OCI-LY7 (cell line): ENCODE measurements around the gene ATPAF2.

Source experiments
- EZH2phosphoT487 ChIP-seq: fragments of 200-600 bp; sonication (generic); IDR thresholded peaks from 2 replicates; pipeline ENCODE4 v1.6.1; 2018; ENCODE audit warnings: low read depth, borderline replicate concordance, mild to moderate bottlenecking, mixed run types, antibody characterized with exemption, low read length, moderate library complexity, mixed read lengths
- TF ChIP-seq, protein P1 (sequence below): fragments of 200-600 bp; sonication (generic); conservative IDR thresholded peaks from 2 replicates; pipeline ENCODE4 v1.5.1; 2014; ENCODE audit warnings: mild to moderate bottlenecking, antibody characterized with exemption, low read length, moderate library complexity, mixed read lengths

DNA sequence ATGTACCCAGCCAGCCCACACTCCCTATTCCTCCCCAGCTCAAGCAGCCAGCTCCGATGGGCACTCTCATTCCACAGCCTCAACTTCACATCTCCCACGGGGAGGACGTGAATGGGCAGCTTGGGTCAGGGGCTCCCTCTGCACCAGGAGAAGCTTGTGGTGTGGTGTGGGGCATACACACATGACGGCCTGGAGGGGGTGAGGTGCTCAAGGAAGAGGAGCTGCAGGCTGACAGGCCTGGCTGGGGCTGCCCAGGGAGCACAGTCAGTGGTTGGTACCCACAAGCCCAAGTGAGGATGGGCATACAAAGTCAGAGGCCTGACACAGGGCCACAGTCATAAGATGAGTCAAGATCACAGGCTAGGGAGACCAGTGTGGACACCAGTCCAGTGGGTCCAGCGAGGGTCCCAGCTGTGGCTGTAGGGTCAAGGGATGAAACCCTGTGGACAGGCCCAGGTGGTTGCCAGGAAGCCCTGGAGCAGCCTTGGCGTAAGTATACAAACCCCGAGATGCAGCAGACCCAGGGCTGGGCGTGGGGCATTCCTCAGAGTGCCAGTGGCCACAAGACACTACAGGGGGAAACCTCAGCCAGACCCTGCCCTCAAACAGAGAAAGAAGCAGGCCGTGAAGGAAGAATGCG, 61.9 kb downstream of the ATPAF2 start:
- TF ChIP-seq, protein P1, sequence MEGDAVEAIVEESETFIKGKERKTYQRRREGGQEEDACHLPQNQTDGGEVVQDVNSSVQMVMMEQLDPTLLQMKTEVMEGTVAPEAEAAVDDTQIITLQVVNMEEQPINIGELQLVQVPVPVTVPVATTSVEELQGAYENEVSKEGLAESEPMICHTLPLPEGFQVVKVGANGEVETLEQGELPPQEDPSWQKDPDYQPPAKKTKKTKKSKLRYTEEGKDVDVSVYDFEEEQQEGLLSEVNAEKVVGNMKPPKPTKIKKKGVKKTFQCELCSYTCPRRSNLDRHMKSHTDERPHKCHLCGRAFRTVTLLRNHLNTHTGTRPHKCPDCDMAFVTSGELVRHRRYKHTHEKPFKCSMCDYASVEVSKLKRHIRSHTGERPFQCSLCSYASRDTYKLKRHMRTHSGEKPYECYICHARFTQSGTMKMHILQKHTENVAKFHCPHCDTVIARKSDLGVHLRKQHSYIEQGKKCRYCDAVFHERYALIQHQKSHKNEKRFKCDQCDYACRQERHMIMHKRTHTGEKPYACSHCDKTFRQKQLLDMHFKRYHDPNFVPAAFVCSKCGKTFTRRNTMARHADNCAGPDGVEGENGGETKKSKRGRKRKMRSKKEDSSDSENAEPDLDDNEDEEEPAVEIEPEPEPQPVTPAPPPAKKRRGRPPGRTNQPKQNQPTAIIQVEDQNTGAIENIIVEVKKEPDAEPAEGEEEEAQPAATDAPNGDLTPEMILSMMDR = no peak
- TF ChIP-seq EZH2phosphoT487 = no peak
